Muscle of leg (tissue), 11 donors: ENCODE measurements around the gene LSP1. TPM values are rescaled to one million over a fixed set of nuclear protein-coding genes. Genes with fewer than 3 reads are reported as not detected.

ENCODE experiments used
- DNase-seq: peaks from one replicate; pipeline ENCODE4 v3.0.0; 2013
- H3K27ac ChIP-seq: one replicate; pipeline ENCODE4 v1.5.1; 2013; ENCODE audit warnings: mild to moderate bottlenecking, low read length, control low read depth
- H3K27me3 ChIP-seq: one replicate; pipeline ENCODE4 v1.6.1; 2013; ENCODE audit warnings: low read length; ENCODE audit not compliant: control insufficient read depth, insufficient read depth
- H3K36me3 ChIP-seq: one replicate; pipeline ENCODE4 v1.6.1; 2013; ENCODE audit warnings: low read length; ENCODE audit not compliant: control insufficient read depth, insufficient read depth
- H3K4me1 ChIP-seq: one replicate; pipeline ENCODE4 v1.6.1; 2013; ENCODE audit warnings: low read length; ENCODE audit not compliant: control insufficient read depth, insufficient read depth
- H3K4me3 ChIP-seq: one replicate; pipeline ENCODE4 v1.5.1; 2013; ENCODE audit warnings: low read length, control low read depth
- H3K9me3 ChIP-seq: replicated peaks from 2 replicates; pipeline ENCODE4 v1.6.1; 2013; ENCODE audit warnings: low read depth, low read length; ENCODE audit not compliant: control insufficient read depth
- WGBS: methylation state at CpG from one replicate; pipeline ENCODE4 v1.1.5; 2013; ENCODE audit warnings: missing lambda C conversion rate; ENCODE audit not compliant: insufficient coverage; 5-methylcytosine and 5-hydroxymethylcytosine counted together
- polyA plus RNA-seq, 8 donors: library from polyadenylated mRNA; unstranded; fragments of 120-200 nt; gene quantifications; one replicate each; pipeline versions ENCODE4 v1.2.1 to v1.2.3, GENCODE V29; 2013; ENCODE audit warnings: inconsistent platforms in 1 of 8, low replicate concordance in 1 of 8; ENCODE audit not compliant: insufficient read length in 8 of 8, insufficient read depth in 1 of 8
- total RNA-seq: library from RNA; stranded (reverse); fragments of 120-200 nt; gene quantifications from one replicate; pipeline ENCODE4 v1.2.4, GENCODE V29; 2013

The LSP1 gene
- total and polyA plus RNA-seq, 9 donors: 18.2 to 61.1 (median 42.1) TPM

GRCh38 chr11:1847926-1848639 lies 4.8 kb upstream of the LSP1 start:
- H3K4me1 ChIP-seq: peaks cover 70% of the 10 kb centered on the region
- no peak overlapping the region for H3K4me3 ChIP-seq
- WGBS: 69% methylated on average over 15 of the region's 18 CpGs
- no peak overlapping the region for H3K27ac ChIP-seq
- DNase-seq: no peak
- H3K27me3 ChIP-seq: no peaks in the 10 kb centered on the region
- no peaks in the 10 kb centered on the region for H3K36me3 ChIP-seq
- no peaks in the 10 kb centered on the region for H3K9me3 ChIP-seq

GRCh38 chr11:1848640-1849430 lies 4.0 kb upstream of the LSP1 start:
- no peaks in the 10 kb centered on the region for H3K9me3 ChIP-seq
- WGBS: 74% methylated on average over 13 of the region's 19 CpGs
- no peak overlapping the region for H3K27ac ChIP-seq

GRCh38 chr11:1851468-1852180 lies 1.3 kb upstream of the LSP1 start:
- Histone ChIP-seq H3K27me3 (no peaks in the 10 kb centered on the region), H3K36me3 (no peaks in the 10 kb centered on the region), H3K4me1 (peaks cover 70% of the 10 kb centered on the region), H3K27ac (no peak overlapping the region), H3K9me3 (no peaks in the 10 kb centered on the region), H3K4me3 (no peak overlapping the region)
- DNase-seq: no peak
- 87% methylated on average over 19 of the region's 21 CpGs for WGBS

More at GRCh38 chr11:1848640-1849430, 4.0 kb upstream of the LSP1 start:
- Histone ChIP-seq H3K36me3 (no peaks in the 10 kb centered on the region), H3K27me3 (no peaks in the 10 kb centered on the region), H3K4me3 (no peak overlapping the region), H3K4me1 (peaks cover 70% of the 10 kb centered on the region)
- no peak for DNase-seq

- Histone ChIP-seq H3K4me1 (peaks cover 70% of the 10 kb centered on the region), H3K27me3 (no peaks in the 10 kb centered on the region), H3K4me3 (no peak overlapping the region), H3K36me3 (no peaks in the 10 kb centered on the region), H3K9me3 (no peaks in the 10 kb centered on the region), H3K27ac (peak overlapping the region; percentile 47)
- 85% methylated on average over 21 of the region's 25 CpGs for WGBS
- no peak for DNase-seq
These were observed 510 bp upstream of the LSP1 start for GRCh38 chr11:1852271-1852876.

DNA sequence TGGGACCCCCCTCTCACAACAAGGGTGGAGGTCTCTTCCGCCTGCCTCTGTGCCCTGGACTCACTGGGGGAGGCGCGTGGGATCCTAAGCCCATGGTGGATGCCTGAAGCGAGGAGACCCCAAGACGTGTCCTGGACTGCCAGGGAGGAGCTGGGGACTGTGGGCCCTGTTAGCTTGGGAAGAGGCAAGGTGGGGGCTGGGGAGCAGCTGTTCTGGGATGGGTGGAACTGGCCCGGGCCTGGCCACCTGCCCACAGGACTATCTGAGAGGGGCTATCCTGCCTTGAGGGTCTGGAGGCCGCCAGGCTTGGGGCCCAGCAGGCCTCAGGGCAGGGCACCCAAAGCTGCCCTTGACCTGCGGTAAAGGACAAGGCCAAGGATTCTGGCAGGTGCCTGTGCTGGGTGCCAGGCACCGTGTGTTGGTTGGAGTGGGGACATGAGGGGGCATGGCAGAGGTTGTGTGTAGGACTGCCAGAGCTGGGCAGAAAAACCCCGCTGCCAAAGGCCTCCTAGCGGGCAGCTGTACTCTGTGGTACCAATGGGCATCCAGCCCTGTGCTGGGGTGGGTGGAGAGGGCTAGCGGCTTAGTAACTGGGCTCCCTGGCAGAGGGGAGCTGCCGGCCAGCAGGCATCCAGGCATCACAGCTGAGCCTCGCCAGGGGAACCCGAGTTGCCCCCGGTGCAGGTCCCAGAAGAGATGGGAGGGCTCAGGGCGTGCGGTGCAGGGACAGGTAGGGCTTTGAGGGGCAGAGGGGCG lies 670 bp downstream of the LSP1 start:
- DNase-seq: peak; percentile 45
- H3K27ac ChIP-seq: peak overlapping the region; percentile 42
- H3K36me3 ChIP-seq: no peaks in the 10 kb centered on the region
- peaks cover 58% of the 10 kb centered on the region for H3K4me1 ChIP-seq
- H3K27me3 ChIP-seq: no peaks in the 10 kb centered on the region
- peak overlapping the region; percentile 14 for H3K4me3 ChIP-seq
- no peaks in the 10 kb centered on the region for H3K9me3 ChIP-seq
- WGBS: 80% methylated on average over 19 of the region's 19 CpGs

DNA sequence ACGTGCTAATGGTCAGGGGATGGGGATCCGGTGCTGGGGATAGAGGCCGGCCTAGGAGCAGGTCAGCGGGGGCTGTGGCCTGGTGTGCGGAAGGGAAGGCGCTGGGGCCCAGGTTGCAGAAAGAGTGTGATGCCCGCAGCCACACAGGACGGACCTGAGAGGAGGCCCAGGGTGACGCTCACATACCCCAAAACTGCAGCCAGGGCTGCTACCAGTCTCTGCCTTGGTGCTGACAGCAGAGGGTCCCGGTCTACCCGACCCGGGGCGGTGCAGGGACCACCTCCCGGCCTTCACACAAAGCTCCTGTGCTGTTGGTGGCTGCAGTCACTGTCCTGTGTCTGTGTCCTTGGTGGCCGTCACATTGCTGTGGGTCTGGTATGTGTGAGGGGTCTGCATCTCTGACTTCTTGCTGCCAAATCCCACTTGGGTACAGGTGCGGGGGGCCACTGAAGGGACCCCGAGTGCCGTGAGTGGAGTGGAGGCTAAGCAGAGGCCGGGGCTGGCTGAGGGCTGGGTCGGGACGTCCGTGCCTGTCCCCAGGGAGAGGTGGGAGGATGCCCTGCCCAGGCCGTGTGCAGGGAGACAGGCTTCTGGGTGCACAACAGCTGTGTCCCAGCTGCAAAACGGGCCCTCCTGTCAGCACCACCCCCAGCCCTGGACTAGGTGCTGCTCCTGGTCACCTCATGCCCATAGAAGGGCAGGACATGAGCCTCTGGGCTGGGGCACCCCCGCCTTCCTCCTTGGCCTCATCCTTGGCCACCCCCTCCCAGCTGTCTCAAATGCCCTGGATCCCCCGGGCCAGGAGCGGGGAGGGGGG lies 1.5 kb downstream of the LSP1 start:
- Histone ChIP-seq H3K9me3 (no peaks in the 10 kb centered on the region), H3K4me1 (peaks cover 55% of the 10 kb centered on the region), H3K36me3 (no peaks in the 10 kb centered on the region), H3K27me3 (no peaks in the 10 kb centered on the region), H3K4me3 (peak overlapping the region; percentile 14), H3K27ac (peak overlapping the region; percentile 52)
- DNase-seq: peak; percentile 76
- WGBS: 83% methylated on average over 17 of the region's 27 CpGs

DNA sequence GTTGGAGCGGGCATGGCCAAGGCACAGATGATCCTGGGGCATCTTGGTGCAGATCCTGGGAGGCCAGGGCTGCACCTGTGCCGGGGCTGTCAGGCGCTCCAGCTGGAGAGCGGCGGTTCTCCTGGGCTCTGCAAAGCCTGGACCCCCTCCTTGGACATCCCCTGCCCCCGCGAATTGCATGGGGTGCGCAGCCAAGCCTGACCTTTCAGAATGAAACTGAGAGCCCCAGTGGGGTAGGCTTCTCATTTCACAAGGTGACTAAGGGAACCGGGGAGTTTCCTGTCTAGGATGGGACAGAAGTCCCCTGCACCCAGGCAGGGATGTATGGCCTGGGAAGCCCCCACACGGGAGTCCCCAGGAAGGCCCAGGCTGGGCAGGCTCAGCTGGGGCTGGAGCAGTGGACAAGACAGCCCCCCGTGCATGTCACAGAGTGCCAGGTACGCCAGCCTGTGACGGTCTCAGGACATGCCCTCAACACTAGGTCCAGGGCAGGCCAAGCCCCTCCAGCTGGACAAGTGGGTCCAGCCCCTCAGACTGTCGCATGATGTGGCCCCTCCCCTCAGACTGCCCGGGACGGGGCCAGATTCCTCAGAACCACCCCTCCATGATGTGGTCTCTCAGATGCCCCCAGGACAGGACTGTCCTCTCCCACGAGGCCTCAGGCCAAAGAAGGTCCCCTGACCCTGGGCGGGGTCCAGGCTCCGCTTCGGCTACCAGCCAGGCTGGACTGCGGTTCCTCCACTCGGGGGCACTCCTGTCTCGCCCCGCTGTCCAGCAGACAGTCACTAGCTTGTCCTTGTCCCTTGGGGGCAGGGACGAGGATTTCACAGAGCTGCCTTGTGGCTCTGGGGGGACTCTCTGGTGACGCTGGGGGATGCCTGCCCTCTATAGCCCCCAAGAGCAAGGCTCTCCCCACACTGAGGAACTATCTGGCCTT lies 2.3 kb downstream of the LSP1 start:
- H3K4me1 ChIP-seq: peaks cover 55% of the 10 kb centered on the region
- H3K36me3 ChIP-seq: no peaks in the 10 kb centered on the region
- DNase-seq: peak; percentile 47
- WGBS: 66% methylated on average over 24 of the region's 26 CpGs
- H3K27me3 ChIP-seq: no peaks in the 10 kb centered on the region
- no peak overlapping the region for H3K4me3 ChIP-seq
- H3K27ac ChIP-seq: peak overlapping the region; percentile 40
- H3K9me3 ChIP-seq: no peaks in the 10 kb centered on the region

DNA sequence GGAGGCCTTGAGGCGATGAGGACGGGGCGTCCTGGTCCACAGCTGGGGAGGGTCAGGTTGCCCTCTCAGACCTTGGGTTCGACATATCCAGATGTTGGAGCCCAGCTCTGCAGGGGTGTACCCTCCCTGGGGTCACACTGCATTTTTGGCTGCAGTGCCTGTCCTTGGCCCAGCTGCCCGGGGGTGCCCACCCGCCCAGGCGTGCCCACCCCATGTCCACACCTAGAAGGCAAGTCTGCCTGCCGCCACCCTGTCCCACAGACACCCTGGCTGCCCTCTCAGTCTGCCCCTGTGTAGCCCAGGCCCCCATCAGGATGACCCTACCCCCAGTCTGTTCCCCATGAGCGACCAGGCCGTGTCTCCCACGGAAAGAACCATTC lies 3.0 kb downstream of the LSP1 start:
- 94% methylated on average over 11 of the region's 11 CpGs for WGBS
- H3K4me1 ChIP-seq: peaks cover 55% of the 10 kb centered on the region
- H3K27ac ChIP-seq: no peak overlapping the region
- no peaks in the 10 kb centered on the region for H3K36me3 ChIP-seq
- no peaks in the 10 kb centered on the region for H3K9me3 ChIP-seq
- H3K4me3 ChIP-seq: no peak overlapping the region
- no peaks in the 10 kb centered on the region for H3K27me3 ChIP-seq
- no peak for DNase-seq
